ENCODE results near the gene KIF16B. TPM values are rescaled to one million over a fixed set of nuclear protein-coding genes. Genes with fewer than 3 reads are reported as not detected.

The KIF16B gene
- total and polyA plus RNA-seq, 2 donors (not counting 3 experiments of a cell fraction or from before 2014, with no cell fraction given) = 2.9 to 8.8 TPM

GRCh38 chr20:16539280-16540021 lies 33.8 kb downstream of the KIF16B start:
- intact Hi-C loops (cut with micrococcal nuclease) = no loop called here
- no peak overlapping the region for H3K4me2 ChIP-seq (ENCODE audit: insufficient read depth, low read length)
- H3K9ac ChIP-seq (replicated peaks; ENCODE audit: extremely low read depth, insufficient read depth, low read length) = no peak overlapping the region
- H3K36me3 ChIP-seq (ENCODE audit: control insufficient read depth in 2 of 2, extremely low read depth in 1 of 2, insufficient read depth in 2 of 2, low read length in 2 of 2) = no peaks in the 10 kb centered on the region
- ChIA-PET POLR2A (interaction anchor here (0.6 kb wide), 1 partner anchor 50 kb away, joined by 3 read pairs; no protein-coding TSS in a partner anchor), CTCF (no interaction called here)
- FAIRE-seq (no peak), DNase-seq (ENCODE audit: low read depth, low spot score) (no peak)
- H3K27me3 ChIP-seq (ENCODE audit: control insufficient read depth in 2 of 2, insufficient read depth in 2 of 2, low read length in 2 of 2) = no peaks in the 10 kb centered on the region
- TF ChIP-seq POLR2AphosphoS5 (IDR thresholded peaks at IDR 0.05; ENCODE audit: insufficient read depth, low read depth, low read length) (no peak), MAX (IDR thresholded peaks at IDR 0.05; ENCODE audit: insufficient read depth, insufficient read length) (no peak), FOS (IDR thresholded peaks at IDR 0.05; ENCODE audit: borderline replicate concordance, insufficient read depth, low read length) (no peak), GATA2 (IDR thresholded peaks at IDR 0.05; ENCODE audit: insufficient read depth, insufficient read length, low read depth, low read length) (no peak), MYC (IDR thresholded peaks at IDR 0.05; ENCODE audit: low read depth, low read length) (no peak), JUN (IDR thresholded peaks at IDR 0.05; ENCODE audit: borderline replicate concordance, insufficient read depth, insufficient read length, low read depth) (no peak), CTCF (IDR thresholded peaks at IDR 0.05; ENCODE audit: extremely low read depth in 1 of 2, insufficient read depth in 1 of 2, low read depth in 1 of 2, low read length in 2 of 2) (no peak), POLR2A (IDR thresholded peaks at IDR 0.05; ENCODE audit: low read depth, low read length) (no peak), EZH2 (IDR thresholded peaks at IDR 0.05; ENCODE audit: borderline replicate concordance, low read depth, low read length, severe bottlenecking) (no peak)
- no peak overlapping the region for H2AFZ ChIP-seq (ENCODE audit: low read depth, low read length)
- no peaks in the 10 kb centered on the region for H3K4me1 ChIP-seq (ENCODE audit: control insufficient read depth, extremely low read depth, insufficient read depth, low read length)
- dilution Hi-C loops (cut with MboI; ENCODE audit: extremely low pct_ligation_motif_present, low sequenced_read_pairs) = no loop called here
- no TSS peak for BruUV-seq (replicated peaks)
- no peak overlapping the region for H3K4me3 ChIP-seq (replicated peaks in 1 of 3; ENCODE audit: insufficient read depth in 1 of 3, low read depth in 1 of 3, low read length in 3 of 3)
- no peaks in the 10 kb centered on the region for H3K79me2 ChIP-seq (ENCODE audit: control insufficient read depth, insufficient read depth, low read length)
- H3K27ac ChIP-seq (ENCODE audit: insufficient read depth, low read depth, low read length) = no peak overlapping the region
- H4K20me1 ChIP-seq (replicated peaks; ENCODE audit: control insufficient read depth, extremely low read depth, insufficient read depth, low read length) = peaks cover 2% of the 10 kb centered on the region
- no peaks in the 10 kb centered on the region for H3K9me1 ChIP-seq (replicated peaks; ENCODE audit: control insufficient read depth, extremely low read depth, insufficient read depth, low read length)
- H3K9me3 ChIP-seq (replicated peaks; ENCODE audit: control insufficient read depth, insufficient read depth, low read length) = no peaks in the 10 kb centered on the region
